Gastrocnemius medialis (tissue), 4 donors: ENCODE data around the gene REST. TPM values are rescaled to one million over a fixed set of nuclear protein-coding genes. Genes with fewer than 3 reads are reported as not detected.

ENCODE experiments used
- ATAC-seq, 2 donors: fragments of 150-250 bp; one replicate each; pipeline ENCODE4 v1.9.1; 2016
- DNase-seq, 2 donors: peaks; one replicate each; pipeline ENCODE4 v3.0.0-alpha.2; 2019
- H3K27ac ChIP-seq, 4 donors: fragments of 200-600 bp; sonication (generic); 1 replicate in 1 of 4; 2 replicates in 3 of 4; pipeline ENCODE4 v1.5.1; 2016 to 2018; ENCODE audit warnings: mild to moderate bottlenecking in 2 of 4, moderate library complexity in 1 of 4
- H3K27me3 ChIP-seq, 3 donors: fragments of 200-600 bp; sonication (generic) in 2 of 3; 1 replicate in 1 of 3; 2 replicates in 2 of 3; pipeline versions ENCODE4 v1.5.1 to v1.6.0; 2016 to 2019; ENCODE audit warnings: mild to moderate bottlenecking in 1 of 3, moderate library complexity in 1 of 3
- H3K36me3 ChIP-seq, 2 donors: fragments of 200-600 bp; sonication (generic) in 1 of 2; one replicate each; pipeline ENCODE4 v1.5.1; 2017 to 2018
- H3K4me1 ChIP-seq, 2 donors: fragments of 200-600 bp; sonication (generic) in 1 of 2; one replicate each; pipeline ENCODE4 v1.5.1; 2016 to 2017; ENCODE audit warnings: mild to moderate bottlenecking in 2 of 2
- H3K4me3 ChIP-seq, 4 donors: fragments of 200-600 bp; sonication (generic) in 3 of 4; 1 replicate in 1 of 4; 2 replicates in 3 of 4; pipeline ENCODE4 v1.5.1; 2016 to 2019; ENCODE audit warnings: mild to moderate bottlenecking in 2 of 4
- H3K9me3 ChIP-seq, 3 donors: fragments of 200-600 bp; sonication (generic) in 2 of 3; 1 replicate in 1 of 3; 2 replicates in 2 of 3; pipeline ENCODE4 v1.5.1; 2016 to 2019
- CTCF ChIP-seq, 5 experiments: fragments of 450-650 bp in 3 of 5; fragments of 200-600 bp in 2 of 5; sonication (generic) in 2 of 5; IDR thresholded peaks in 4 of 5; conservative IDR thresholded peaks in 1 of 5; 1 replicate in 4 of 5; 2 replicates in 1 of 5; pipeline ENCODE4 v1.5.1; 2016 to 2019; ENCODE audit warnings: antibody characterized with exemption in 5 of 5, mild to moderate bottlenecking in 3 of 5, moderate library complexity in 3 of 5
- POLR2A ChIP-seq, 2 donors: fragments of 450-650 bp; IDR thresholded peaks; one replicate each; pipeline ENCODE4 v1.6.1; 2017; ENCODE audit warnings: antibody characterized with exemption in 2 of 2, mild to moderate bottlenecking in 2 of 2, moderate library complexity in 2 of 2
- in situ Hi-C, 4 donors: fragments of 200-750 bp; cut with MboI; loops; one replicate each; pipeline versions ENCODE4 v1.15.0 to v1.8.0; 2017; ENCODE audit warnings: low sequenced_read_pairs in 4 of 4
- intact Hi-C: fragments of 100-400 bp; cut with DNase I; formaldehyde crosslinking; loops from one replicate; pipeline ENCODE4 v1.15.1; 2023; ENCODE audit warnings: low total_unique reads
- total RNA-seq, 4 donors: library from RNA; depleted of rRNA; stranded (reverse); fragments of >200 nt; gene quantifications; one replicate each; pipeline versions ENCODE4 v1.1.0 to v1.2.3, GENCODE V29; 2016

Gene REST
- total RNA-seq, 4 donors from 2014 or later = 17.9 to 22.6 (median 20.0) TPM

GRCh38 chr4:56940971-56941370 is 33.3 kb downstream of the REST start:
- in situ Hi-C loops = no loop called here

GRCh38 chr4:56941403-56941802 is 33.7 kb downstream of the REST start:
- in situ Hi-C loops = no loop called here
- ATAC-seq = no peak

More at GRCh38 chr4:56940971-56941370, 33.3 kb downstream of the REST start:
- TF ChIP-seq POLR2A (IDR thresholded peaks at IDR 0.05) (no peak), CTCF (IDR thresholded peaks at IDR 0.05 in 4 of 5, conservative IDR thresholded peaks at IDR 0.05 in 1 of 5) (no peak)
- no peak for DNase-seq
- intact Hi-C loops = no loop called here
- H3K36me3 ChIP-seq = no peaks in the 10 kb centered on the region
- no peak for ATAC-seq
- H3K4me3 ChIP-seq = no peak overlapping the region
- H3K4me1 ChIP-seq = no peaks in the 10 kb centered on the region
- H3K27ac ChIP-seq = no peak overlapping the region
- no peaks in the 10 kb centered on the region for H3K9me3 ChIP-seq
- H3K27me3 ChIP-seq = no peaks in the 10 kb centered on the region

GRCh38 chr4:56953680-56954520 is 46.2 kb downstream of the REST start:
- TF ChIP-seq CTCF (IDR thresholded peaks at IDR 0.05 in 4 of 5, conservative IDR thresholded peaks at IDR 0.05 in 1 of 5) = no peak
- no peak for TF ChIP-seq POLR2A (IDR thresholded peaks at IDR 0.05)
- H3K4me3 ChIP-seq = no peak overlapping the region
- no peaks in the 10 kb centered on the region for H3K36me3 ChIP-seq
- ATAC-seq = no peak
- H3K27ac ChIP-seq = no peak overlapping the region
- intact Hi-C loops = no loop called here
- DNase-seq = no peak
- in situ Hi-C loops = no loop called here
- no peaks in the 10 kb centered on the region for H3K27me3 ChIP-seq
- peaks cover 6% of the 10 kb centered on the region in 2 donors for H3K4me1 ChIP-seq
- no peaks in the 10 kb centered on the region for H3K9me3 ChIP-seq

More at GRCh38 chr4:56941403-56941802, 33.7 kb downstream of the REST start:
- no peak for DNase-seq
- TF ChIP-seq CTCF (IDR thresholded peaks at IDR 0.05 in 4 of 5, conservative IDR thresholded peaks at IDR 0.05 in 1 of 5) (no peak), POLR2A (IDR thresholded peaks at IDR 0.05) (no peak)
- H3K36me3 ChIP-seq = no peaks in the 10 kb centered on the region
- H3K9me3 ChIP-seq = no peaks in the 10 kb centered on the region
- H3K4me1 ChIP-seq = no peaks in the 10 kb centered on the region
- H3K27ac ChIP-seq = no peak overlapping the region
- H3K4me3 ChIP-seq = no peak overlapping the region
- intact Hi-C loops = no loop called here
- no peaks in the 10 kb centered on the region for H3K27me3 ChIP-seq

- H3K36me3 ChIP-seq = peaks cover 0 to 27% of the 10 kb centered on the region in 2 donors
- TF ChIP-seq CTCF (IDR thresholded peaks at IDR 0.05 in 4 of 5, conservative IDR thresholded peaks at IDR 0.05 in 1 of 5) = no peak
- no peak for TF ChIP-seq POLR2A (IDR thresholded peaks at IDR 0.05)
- peak; percentile 99 to 100 for ATAC-seq
- no peaks in the 10 kb centered on the region for H3K27me3 ChIP-seq
- peak; percentile 68 to 91 for DNase-seq
- in situ Hi-C loops (no loop called here), intact Hi-C loops (loop anchor here (1.0 to 5.0 kb wide), 2 partner anchors 19 to 51 kb away; partner anchors contain the start of genes NOA1 and REST)
- H3K9me3 ChIP-seq = no peaks in the 10 kb centered on the region
- H3K4me3 ChIP-seq = peak overlapping the region; percentile 0 to 24 (median 17)
- peak overlapping the region; percentile 27 to 69 (median 64) for H3K27ac ChIP-seq
- peaks cover 6 to 7% of the 10 kb centered on the region in 2 donors for H3K4me1 ChIP-seq
Observed at GRCh38 chr4:56958111-56958517, 50.4 kb downstream of the REST start.
